ENCODE data around the gene PCDHGA10. TPM values are rescaled to one million over a fixed set of nuclear protein-coding genes. Genes with fewer than 3 reads are reported as not detected.

Gene PCDHGA10
- total and polyA plus RNA-seq, 2 of the 8 experiments (the other 6 are each of a cell fraction or from before 2014, with no cell fraction given) = 2.2 to 6.4 TPM

DNA sequence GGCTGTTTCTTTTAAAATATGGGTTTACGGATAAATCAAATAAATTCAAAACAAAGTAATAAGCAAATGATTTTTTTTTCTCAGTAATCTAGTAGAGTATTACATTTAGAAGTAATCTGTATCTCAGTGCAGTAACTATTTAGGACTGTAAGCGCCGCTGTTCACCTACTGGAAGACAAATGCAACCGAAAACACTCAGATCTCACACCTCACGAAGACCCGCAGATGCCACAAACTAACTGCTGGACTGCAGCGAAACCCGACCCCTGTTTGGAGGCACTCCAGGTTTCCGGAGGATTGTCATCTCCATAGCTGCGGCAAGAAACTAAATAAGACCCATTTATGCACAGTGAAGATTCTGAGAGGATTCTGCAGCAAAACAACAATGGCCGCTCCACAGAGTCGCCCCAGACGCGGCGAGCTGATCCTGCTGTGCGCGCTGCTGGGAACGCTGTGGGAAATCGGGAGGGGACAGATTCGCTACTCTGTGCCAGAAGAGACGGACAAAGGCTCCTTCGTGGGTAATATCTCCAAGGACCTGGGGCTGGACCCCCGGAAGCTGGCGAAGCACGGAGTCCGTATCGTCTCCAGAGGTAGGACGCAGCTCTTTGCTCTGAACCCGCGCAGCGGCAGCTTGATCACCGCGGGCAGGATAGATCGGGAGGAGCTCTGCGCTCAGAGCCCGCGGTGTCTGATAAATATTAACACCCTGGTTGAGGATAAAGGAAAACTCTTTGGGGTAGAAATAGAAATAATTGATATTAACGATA lies 20.2 kb upstream of the PCDHGA10 start, which contains the start of gene PCDHGA8:
Gene PCDHGA8 (plus strand): TSS at position 205 of the 770 bp plus-strand sequence. CDS start 181 bp downstream, at position 386.
- no peak within 1 kb of the TSS for H4K91ac ChIP-seq (replicated peaks; ENCODE audit: insufficient read length, low read length)
- no peak within 1 kb of the TSS for H3K4me2 ChIP-seq (ENCODE audit: insufficient read depth in 1 of 2, low read depth in 2 of 2, low read length in 2 of 2)
- no peak within 1 kb of the TSS for H3K18ac ChIP-seq (ENCODE audit: extremely low read depth, low read length)
- H3K79me2 ChIP-seq (ENCODE audit: control insufficient read depth in 1 of 2, insufficient read depth in 2 of 2, low read length in 2 of 2) = no peaks in the 10 kb centered on the region
- H2BK15ac ChIP-seq (ENCODE audit: low read length) = no peak within 1 kb of the TSS
- no peak within 1 kb of the TSS for H2BK20ac ChIP-seq (ENCODE audit: low read length)
- ChIA-PET POLR2A (ENCODE audit: partially characterized antibody) (no interaction called here), CTCF (ENCODE audit: partially characterized antibody) (interaction anchor here (0.7 to 8.7 kb wide), 11 partner anchors 10 to 171 kb away, joined by 3 to 68 read pairs (median 5); partner anchors contain the start of genes PCDHGA10, PCDHGA11, PCDHGA9 and PCDHGB6)
- H3K36me3 ChIP-seq (ENCODE audit: control insufficient read depth in 2 of 4, insufficient read depth in 4 of 4, low read length in 3 of 4) = peaks cover 3 to 29% (median 14%) of the 10 kb centered on the region in 4 experiments; a peak in 7 of 8 replicates
- DNase-seq (ENCODE audit: low read depth in 1 of 2, low spot score in 2 of 2) = no peak
- TF ChIP-seq TCF12 (IDR thresholded peaks at IDR 0.05; ENCODE audit: low read depth, low read length) (no peak), EZH2 (IDR thresholded peaks at IDR 0.05; ENCODE audit: low read depth, low read length, severe bottlenecking) (no peak), SP4 (IDR thresholded peaks at IDR 0.05; ENCODE audit: low read length) (no peak)
- H3K9ac ChIP-seq (replicated peaks in 1 of 4; ENCODE audit: extremely low read depth in 1 of 4, low read depth in 3 of 4, low read length in 3 of 4) = no peak within 1 kb of the TSS
- no peaks in the 10 kb centered on the region for H3K79me1 ChIP-seq (ENCODE audit: low read depth, low read length)
- peaks cover 53 to 64% of the 10 kb centered on the region in 2 experiments for H3K9me3 ChIP-seq (ENCODE audit: insufficient read depth in 2 of 2, low read depth in 1 of 2, low read length in 1 of 2)
- no peaks in the 10 kb centered on the region; a peak in 1 of 7 replicates for H3K27me3 ChIP-seq (replicated peaks in 1 of 4; ENCODE audit: control insufficient read depth in 3 of 4, extremely low read depth in 1 of 4, insufficient read depth in 3 of 4, low read length in 3 of 4)
- H2BK5ac ChIP-seq (ENCODE audit: low read depth, low read length) = no peak within 1 kb of the TSS
- H4K8ac ChIP-seq (ENCODE audit: extremely low read depth, insufficient read depth, low read length) = no peak within 1 kb of the TSS; the same call in 1 of the 2 replicates
- 96% methylated on average over 38 of the region's 38 CpGs; no CpG with 5 or more reads in 1 of the 2 experiments for WGBS, 2 experiments (ENCODE audit: extremely low coverage in 1 of 2, insufficient coverage in 1 of 2, insufficient read length in 1 of 2, insufficient replicate concordance in 2 of 2, low coverage in 1 of 2, low lambda C conversion rate in 2 of 2, missing lambda C conversion rate in 1 of 2)
- peak within 1 kb of the TSS in 1 of 4 experiments; percentile 23; a peak in 1 of 8 replicates for H3K4me3 ChIP-seq (ENCODE audit: extremely low read depth in 1 of 4, insufficient read depth in 2 of 4, low read depth in 3 of 4, low read length in 4 of 4)
- H3K23me2 ChIP-seq (ENCODE audit: low read depth, low read length) = no peaks in the 10 kb centered on the region
- H4K5ac ChIP-seq (ENCODE audit: insufficient read length, low read depth, low read length) = no peak within 1 kb of the TSS
- H2BK120ac ChIP-seq (replicated peaks; ENCODE audit: low read depth, low read length) = no peak within 1 kb of the TSS
- H3K4ac ChIP-seq (replicated peaks; ENCODE audit: insufficient read length, low read depth, low read length) = no peak within 1 kb of the TSS
- no peaks in the 10 kb centered on the region for H4K20me1 ChIP-seq (replicated peaks in 1 of 2; ENCODE audit: control insufficient read depth in 1 of 2, insufficient read depth in 2 of 2, low read length in 2 of 2)
- FAIRE-seq = no peak
- H2AK5ac ChIP-seq (ENCODE audit: low read depth, low read length) = no peak within 1 kb of the TSS
- no peak within 1 kb of the TSS for H3K23ac ChIP-seq (ENCODE audit: insufficient read length)
- H3K14ac ChIP-seq (ENCODE audit: insufficient read length) = no peak within 1 kb of the TSS
- no peak within 1 kb of the TSS for H2AFZ ChIP-seq (ENCODE audit: low read length)
- H3K4me1 ChIP-seq (replicated peaks in 1 of 4; ENCODE audit: control insufficient read depth in 3 of 4, insufficient read depth in 4 of 4, low read length in 3 of 4) = no peaks in the 10 kb centered on the region
- H2BK12ac ChIP-seq (ENCODE audit: low read depth, low read length) = no peak within 1 kb of the TSS
- H3K27ac ChIP-seq (ENCODE audit: low read depth, low read length) = no peak within 1 kb of the TSS
- no peak within 1 kb of the TSS for H3K56ac ChIP-seq (replicated peaks; ENCODE audit: insufficient read length, low read depth, low read length)
